OCI-LY7 (cell line): Measurements from ENCODE around the gene SDK2.

Source experiments
- CTCF ChIP-seq: fragments of 200-600 bp; sonication (generic); conservative IDR thresholded peaks from 2 replicates; pipeline ENCODE4 v1.5.1; 2014; ENCODE audit warnings: mild to moderate bottlenecking, antibody characterized with exemption, low read length, moderate library complexity, mixed read lengths
- EZH2phosphoT487 ChIP-seq: fragments of 200-600 bp; sonication (generic); IDR thresholded peaks from 2 replicates; pipeline ENCODE4 v1.6.1; 2018; ENCODE audit warnings: low read depth, borderline replicate concordance, mild to moderate bottlenecking, mixed run types, antibody characterized with exemption, low read length, moderate library complexity, mixed read lengths

DNA sequence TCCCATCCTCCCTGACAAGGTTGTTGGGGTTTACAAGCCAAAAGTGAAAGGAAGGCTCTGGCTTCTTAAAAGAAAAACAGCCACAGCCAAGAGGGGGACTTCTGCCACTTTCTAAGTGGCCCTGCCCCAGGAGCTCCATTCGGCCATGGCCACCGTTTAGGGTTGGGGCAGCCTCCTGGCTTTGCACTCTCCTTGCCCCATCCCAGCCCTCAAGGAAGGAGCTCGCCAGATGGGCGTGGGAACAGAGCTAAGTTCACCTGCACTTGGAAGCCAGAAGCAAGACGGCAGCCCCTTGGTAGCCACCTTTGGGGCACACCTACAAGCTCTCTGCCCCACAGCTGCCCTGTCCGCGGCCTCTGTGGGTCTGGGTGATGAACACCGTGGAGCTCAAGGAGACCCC lies 210.1 kb downstream of the SDK2 start:
- TF ChIP-seq CTCF (no peak), EZH2phosphoT487 (no peak)
